HEK293 (cell line): ENCODE data around the gene DGKB.

ENCODE experiments used
- HOXA7 ChIP-seq: sonication (generic); formaldehyde crosslinking; IDR thresholded peaks from 2 replicates; pipeline ENCODE4 v1.8.1; 2022; ENCODE audit warnings: missing genetic modification reagents, borderline replicate concordance
- HOXD13 ChIP-seq: sonication (generic); formaldehyde crosslinking; IDR thresholded peaks from 2 replicates; pipeline ENCODE4 v1.8.0; 2022; ENCODE audit warnings: missing genetic modification reagents, borderline replicate concordance
- SP2 ChIP-seq: fragments of 450-650 bp; formaldehyde crosslinking; IDR thresholded peaks from 2 replicates; pipeline ENCODE4 v1.5.1; 2016; ENCODE audit warnings: missing biosample characterization, missing genetic modification characterization
- YY1 ChIP-seq: fragments of 450-650 bp; formaldehyde crosslinking; IDR thresholded peaks from 2 replicates; pipeline ENCODE4 v1.5.1; 2018; ENCODE audit warnings: missing biosample characterization, missing genetic modification characterization
- ZNF292 ChIP-seq: fragments of 450-650 bp; formaldehyde crosslinking; IDR thresholded peaks from 2 replicates; pipeline ENCODE4 v1.5.1; 2016; ENCODE audit warnings: low read depth, missing biosample characterization, missing genetic modification characterization, borderline replicate concordance
- ZNF335 ChIP-seq: fragments of 450-650 bp; formaldehyde crosslinking; conservative IDR thresholded peaks from 2 replicates; pipeline ENCODE4 v1.5.1; 2016; ENCODE audit warnings: missing biosample characterization, missing genetic modification characterization
- ZNF416 ChIP-seq: fragments of 450-650 bp; formaldehyde crosslinking; IDR thresholded peaks from 2 replicates; pipeline ENCODE4 v1.5.1; 2016; ENCODE audit warnings: missing biosample characterization, missing genetic modification characterization
- ZNF433 ChIP-seq: fragments of 450-650 bp; formaldehyde crosslinking; IDR thresholded peaks from 2 replicates; pipeline ENCODE4 v1.5.1; 2016; ENCODE audit warnings: missing biosample characterization, missing genetic modification characterization, low read depth
- ZNF501 ChIP-seq: fragments of 450-650 bp; formaldehyde crosslinking; IDR thresholded peaks from 2 replicates; pipeline ENCODE4 v1.5.1; 2016; ENCODE audit warnings: missing biosample characterization, missing genetic modification characterization
- ZNF558 ChIP-seq: fragments of 450-650 bp; formaldehyde crosslinking; IDR thresholded peaks from 2 replicates; pipeline ENCODE4 v1.5.1; 2016; ENCODE audit warnings: missing biosample characterization, missing genetic modification characterization
- TF ChIP-seq, protein P1 (sequence below): fragments of 450-650 bp; formaldehyde crosslinking; IDR thresholded peaks from 2 replicates; pipeline ENCODE4 v1.5.1; 2016; ENCODE audit warnings: missing biosample characterization, missing genetic modification characterization
- TF ChIP-seq, protein P2 (sequence below): fragments of 450-650 bp; formaldehyde crosslinking; IDR thresholded peaks from 2 replicates; pipeline ENCODE4 v1.5.1; 2017; ENCODE audit warnings: missing biosample characterization, missing genetic modification characterization
- TF ChIP-seq, protein P3 (sequence below): IDR thresholded peaks from 2 replicates; pipeline ENCODE4 v1.6.1; 2011; ENCODE audit warnings: mild to moderate bottlenecking, low read depth, low read length, borderline replicate concordance

DNA sequence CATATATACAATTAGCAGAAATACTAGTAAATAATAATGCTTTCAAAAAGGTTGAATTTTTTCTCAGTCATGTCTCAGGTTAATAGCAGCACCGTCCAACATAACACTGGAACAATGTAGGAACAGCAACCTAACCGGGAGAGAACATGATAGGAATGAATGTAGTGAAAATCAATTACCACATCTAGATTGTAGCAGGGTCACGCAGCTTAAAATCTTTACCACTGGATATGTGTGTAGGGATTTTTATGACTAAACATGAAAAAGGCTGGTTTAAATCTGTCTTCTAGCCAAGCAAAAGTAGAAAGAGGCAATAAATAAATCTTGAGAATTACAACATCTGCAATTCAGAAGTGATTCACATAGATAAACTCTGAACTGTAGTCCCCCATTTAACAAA lies 326.0 kb downstream of the DGKB start:
- TF ChIP-seq ZNF433 (tag by site-specific recombination) (no peak), ZNF416 (tag by site-specific recombination) (no peak), ZNF558 (tag by site-specific recombination) (no peak), HOXA7 (no peak), YY1 (no peak), ZNF335 (tag by site-specific recombination) (no peak), ZNF292 (no peak), SP2 (tag by site-specific recombination) (no peak), HOXD13 (no peak), ZNF501 (tag by site-specific recombination) (no peak)
- TF ChIP-seq, protein P1, sequence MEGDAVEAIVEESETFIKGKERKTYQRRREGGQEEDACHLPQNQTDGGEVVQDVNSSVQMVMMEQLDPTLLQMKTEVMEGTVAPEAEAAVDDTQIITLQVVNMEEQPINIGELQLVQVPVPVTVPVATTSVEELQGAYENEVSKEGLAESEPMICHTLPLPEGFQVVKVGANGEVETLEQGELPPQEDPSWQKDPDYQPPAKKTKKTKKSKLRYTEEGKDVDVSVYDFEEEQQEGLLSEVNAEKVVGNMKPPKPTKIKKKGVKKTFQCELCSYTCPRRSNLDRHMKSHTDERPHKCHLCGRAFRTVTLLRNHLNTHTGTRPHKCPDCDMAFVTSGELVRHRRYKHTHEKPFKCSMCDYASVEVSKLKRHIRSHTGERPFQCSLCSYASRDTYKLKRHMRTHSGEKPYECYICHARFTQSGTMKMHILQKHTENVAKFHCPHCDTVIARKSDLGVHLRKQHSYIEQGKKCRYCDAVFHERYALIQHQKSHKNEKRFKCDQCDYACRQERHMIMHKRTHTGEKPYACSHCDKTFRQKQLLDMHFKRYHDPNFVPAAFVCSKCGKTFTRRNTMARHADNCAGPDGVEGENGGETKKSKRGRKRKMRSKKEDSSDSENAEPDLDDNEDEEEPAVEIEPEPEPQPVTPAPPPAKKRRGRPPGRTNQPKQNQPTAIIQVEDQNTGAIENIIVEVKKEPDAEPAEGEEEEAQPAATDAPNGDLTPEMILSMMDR (tag by site-specific recombination): no peak
- TF ChIP-seq, protein P2, sequence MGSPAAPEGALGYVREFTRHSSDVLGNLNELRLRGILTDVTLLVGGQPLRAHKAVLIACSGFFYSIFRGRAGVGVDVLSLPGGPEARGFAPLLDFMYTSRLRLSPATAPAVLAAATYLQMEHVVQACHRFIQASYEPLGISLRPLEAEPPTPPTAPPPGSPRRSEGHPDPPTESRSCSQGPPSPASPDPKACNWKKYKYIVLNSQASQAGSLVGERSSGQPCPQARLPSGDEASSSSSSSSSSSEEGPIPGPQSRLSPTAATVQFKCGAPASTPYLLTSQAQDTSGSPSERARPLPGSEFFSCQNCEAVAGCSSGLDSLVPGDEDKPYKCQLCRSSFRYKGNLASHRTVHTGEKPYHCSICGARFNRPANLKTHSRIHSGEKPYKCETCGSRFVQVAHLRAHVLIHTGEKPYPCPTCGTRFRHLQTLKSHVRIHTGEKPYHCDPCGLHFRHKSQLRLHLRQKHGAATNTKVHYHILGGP (tag by site-specific recombination): no peak
- TF ChIP-seq, protein P3, sequence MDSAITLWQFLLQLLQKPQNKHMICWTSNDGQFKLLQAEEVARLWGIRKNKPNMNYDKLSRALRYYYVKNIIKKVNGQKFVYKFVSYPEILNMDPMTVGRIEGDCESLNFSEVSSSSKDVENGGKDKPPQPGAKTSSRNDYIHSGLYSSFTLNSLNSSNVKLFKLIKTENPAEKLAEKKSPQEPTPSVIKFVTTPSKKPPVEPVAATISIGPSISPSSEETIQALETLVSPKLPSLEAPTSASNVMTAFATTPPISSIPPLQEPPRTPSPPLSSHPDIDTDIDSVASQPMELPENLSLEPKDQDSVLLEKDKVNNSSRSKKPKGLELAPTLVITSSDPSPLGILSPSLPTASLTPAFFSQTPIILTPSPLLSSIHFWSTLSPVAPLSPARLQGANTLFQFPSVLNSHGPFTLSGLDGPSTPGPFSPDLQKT: no peak
